ENCODE data around the gene SHCBP1L.

DNA sequence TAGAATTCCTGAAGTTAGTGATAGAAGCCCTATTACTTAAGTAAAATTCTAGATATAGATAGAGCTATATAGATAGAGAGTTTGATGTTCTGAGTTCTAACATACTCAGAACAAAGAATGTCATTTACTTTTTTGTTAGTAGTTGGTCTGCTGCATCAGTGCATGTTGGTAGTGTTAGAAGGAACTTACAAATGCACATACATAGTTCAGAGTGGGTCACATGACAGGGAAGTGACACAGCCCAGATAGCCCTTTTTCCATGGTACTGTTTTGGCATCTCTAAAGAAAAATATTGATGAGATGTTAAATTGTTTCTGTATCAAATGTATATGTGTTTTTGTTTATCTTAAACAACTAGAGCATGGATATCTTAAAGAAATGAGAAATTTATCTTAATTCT lies 68.1 kb downstream of the SHCBP1L start:
- no peak for TF ChIP-seq CTCF (conservative IDR thresholded peaks at IDR 0.05 in 1 of 2, IDR thresholded peaks at IDR 0.05 in 1 of 2; ENCODE audit: low read depth in 1 of 2, low read length in 2 of 2)
- TF ChIP-seq EZH2 (IDR thresholded peaks at IDR 0.05; ENCODE audit: low read length, missing control alignments) = no peak

All from fibroblast of lung (primary cell).